ENCODE measurements around the gene ESAM.

Gene ESAM

DNA sequence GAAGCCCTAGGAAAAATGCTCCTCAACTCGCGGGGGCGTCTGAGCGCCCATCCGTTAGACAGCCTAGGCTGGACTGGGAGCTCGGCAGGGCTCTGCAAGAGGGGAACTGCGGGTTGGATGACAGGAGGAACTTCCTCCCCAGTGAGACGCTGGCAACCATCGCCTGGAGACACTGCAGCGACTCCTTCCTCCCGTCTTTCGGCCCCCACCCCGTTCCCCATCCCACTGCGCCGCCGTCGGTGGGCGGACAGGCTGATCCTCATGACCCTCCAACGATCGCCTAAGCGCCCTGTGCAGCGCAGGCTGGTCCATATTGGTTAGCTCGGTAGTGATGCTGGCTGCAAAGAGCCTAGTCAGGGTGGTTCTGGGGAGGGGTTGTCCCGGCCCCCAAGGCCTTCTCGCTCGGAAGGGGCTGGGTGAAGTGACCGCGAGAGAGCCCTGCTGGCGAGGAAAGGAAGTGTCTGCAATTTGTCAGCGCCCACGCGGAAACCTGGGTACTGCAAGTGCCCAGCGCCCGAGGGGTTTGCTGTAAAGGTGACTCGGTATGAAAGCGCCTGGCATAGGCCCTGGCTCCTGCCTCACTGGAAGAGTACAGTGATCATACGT lies 21.7 kb downstream of the ESAM start:
- in situ Hi-C loops (cut with HindIII; ENCODE audit: low pct_ligation_motif_present, low pct_unique_long_range_greater_than_20kb, low sequenced_read_pairs): no loop called here
- peak; percentile 25 for DNase-seq

DNA sequence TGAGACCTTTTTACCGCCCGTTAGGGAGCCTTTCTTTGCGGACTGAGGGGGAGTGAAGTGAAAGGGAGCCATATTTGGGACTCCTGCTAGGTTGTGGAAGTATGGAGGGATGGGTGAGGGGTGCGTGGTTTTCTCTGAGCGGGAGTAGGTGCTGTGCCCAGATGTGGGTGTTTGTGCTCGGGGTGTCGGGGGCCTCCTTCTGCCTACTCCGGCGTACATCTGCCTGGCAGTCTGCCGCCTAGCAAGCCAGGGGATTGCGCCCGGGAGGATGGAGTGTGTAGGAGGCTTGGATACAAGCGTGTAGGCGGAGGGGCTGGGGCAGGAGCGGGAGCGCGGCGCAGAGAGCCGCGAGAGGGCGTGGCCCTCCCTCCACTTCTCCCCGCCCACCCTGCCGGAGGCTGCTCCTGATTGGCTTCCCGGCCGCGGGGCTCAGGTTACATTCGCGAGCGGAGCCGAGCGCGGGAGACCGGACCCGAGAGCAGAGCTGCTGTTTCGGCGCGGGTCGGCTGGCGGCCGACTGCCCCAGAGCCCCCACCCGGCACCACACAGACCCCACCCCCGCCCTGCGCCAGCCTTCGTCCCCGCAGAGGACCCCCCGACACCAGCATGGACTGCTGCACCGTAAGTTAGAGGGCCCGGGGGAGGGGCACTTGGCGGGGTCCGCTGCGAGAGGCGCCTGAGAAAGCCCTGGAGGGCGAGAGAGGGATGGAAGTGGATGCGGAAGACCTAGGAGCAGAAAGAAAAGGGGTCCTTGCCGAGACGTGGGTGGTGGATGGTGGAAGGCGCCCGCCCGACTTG lies 22.4 kb downstream of the ESAM start, which contains the start of gene NRGN:
TSS of gene NRGN (plus strand) at position 464 of the 798 bp plus-strand sequence. CDS start at position 607, 143 bp downstream.
- in situ Hi-C loops (cut with HindIII; ENCODE audit: low pct_ligation_motif_present, low pct_unique_long_range_greater_than_20kb, low sequenced_read_pairs): no loop called here
- peak; percentile 90 for DNase-seq

DNA sequence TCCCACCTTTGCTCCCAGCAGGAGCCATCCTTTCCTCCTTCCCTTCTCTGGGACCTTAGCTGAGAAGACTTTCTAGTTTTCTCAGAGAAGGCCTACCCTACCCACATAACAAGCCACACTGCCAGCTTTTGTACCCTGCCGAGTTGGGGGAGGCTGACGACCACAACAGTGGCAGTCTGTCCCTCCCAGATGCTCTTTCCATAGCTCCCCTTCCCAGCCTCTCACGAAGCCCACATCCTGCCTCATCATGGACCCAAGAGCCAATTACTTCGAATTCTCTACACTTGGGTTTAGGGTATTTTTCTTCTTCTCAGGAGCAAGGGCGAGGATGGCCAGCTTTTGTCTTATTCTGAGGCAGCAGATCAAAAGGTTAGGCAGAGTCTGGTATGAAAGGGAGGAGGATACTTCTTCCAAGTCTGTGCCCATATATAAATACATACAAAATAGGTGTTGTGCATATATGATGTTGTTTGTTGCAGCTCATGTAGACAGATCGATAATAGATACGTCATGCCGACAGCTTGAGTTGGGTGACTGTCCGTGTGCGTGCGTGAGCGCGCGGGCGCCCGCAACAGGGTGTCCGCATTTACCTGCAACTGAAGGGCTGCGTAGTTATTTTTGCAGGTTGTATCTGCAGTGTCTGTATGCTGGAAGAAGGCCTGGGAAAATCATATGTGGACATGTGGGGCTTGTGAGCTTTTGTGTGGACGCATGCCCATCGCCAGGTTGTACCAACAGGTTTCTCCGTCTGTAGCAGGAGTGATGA lies 23.2 kb downstream of the ESAM start:
- in situ Hi-C loops (cut with HindIII; ENCODE audit: low pct_ligation_motif_present, low pct_unique_long_range_greater_than_20kb, low sequenced_read_pairs): no loop called here
- no peak for DNase-seq

GRCh38 chr11:124737638-124738305 lies 24.3 kb downstream of the ESAM start:
- DNase-seq: no peak
- in situ Hi-C loops (cut with HindIII; ENCODE audit: low pct_ligation_motif_present, low pct_unique_long_range_greater_than_20kb, low sequenced_read_pairs): no loop called here

GRCh38 chr11:124736736-124737135 lies 25.4 kb downstream of the ESAM start:
- in situ Hi-C loops (cut with HindIII; ENCODE audit: low pct_ligation_motif_present, low pct_unique_long_range_greater_than_20kb, low sequenced_read_pairs): no loop called here
- DNase-seq: no peak

GRCh38 chr11:124732230-124732629 lies 29.9 kb downstream of the ESAM start:
- DNase-seq: no peak
- in situ Hi-C loops (cut with HindIII; ENCODE audit: low pct_ligation_motif_present, low pct_unique_long_range_greater_than_20kb, low sequenced_read_pairs): no loop called here

DNA sequence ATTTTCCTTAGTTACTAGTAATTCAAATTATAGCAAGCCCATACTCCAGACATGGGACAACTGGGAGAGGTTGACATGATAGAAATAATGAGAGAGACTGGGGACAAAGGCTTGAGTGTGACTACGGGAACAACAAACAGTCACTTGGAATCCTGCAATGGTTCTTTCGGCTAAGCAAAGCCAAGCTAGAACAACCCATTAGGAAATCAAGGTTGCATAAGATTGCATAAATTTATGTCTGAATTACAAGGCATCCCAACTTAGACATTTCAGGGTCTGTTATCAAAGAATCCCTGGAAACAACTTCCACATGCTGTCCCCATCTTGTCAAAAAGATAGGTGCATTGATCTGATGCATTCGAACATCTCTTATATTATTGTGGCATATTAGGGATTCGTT lies 32.5 kb downstream of the ESAM start:
- DNase-seq: no peak
- in situ Hi-C loops (cut with HindIII; ENCODE audit: low pct_ligation_motif_present, low pct_unique_long_range_greater_than_20kb, low sequenced_read_pairs): no loop called here

DNA sequence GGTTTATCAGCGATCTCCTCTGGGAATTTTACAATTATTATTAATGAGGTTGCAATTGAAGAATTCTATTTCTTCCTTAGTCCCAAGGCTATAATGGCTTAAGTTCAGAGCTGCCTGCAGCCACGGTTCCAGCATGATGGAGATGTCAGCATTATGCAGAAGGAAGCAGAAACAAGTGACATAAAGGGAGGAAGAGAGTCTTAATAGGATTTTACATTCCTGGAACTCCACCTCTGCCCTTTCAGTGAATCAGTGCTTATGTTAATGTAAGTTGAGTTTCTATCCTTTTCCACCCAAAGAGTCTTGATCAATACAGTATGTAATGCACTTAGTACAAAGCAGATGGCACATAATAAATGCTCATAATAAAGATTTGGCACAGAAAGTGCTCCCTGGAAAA lies 34.0 kb downstream of the ESAM start:
- DNase-seq: no peak
- in situ Hi-C loops (cut with HindIII; ENCODE audit: low pct_ligation_motif_present, low pct_unique_long_range_greater_than_20kb, low sequenced_read_pairs): no loop called here

GRCh38 chr11:124727474-124727873 lies 34.6 kb downstream of the ESAM start:
- in situ Hi-C loops (cut with HindIII; ENCODE audit: low pct_ligation_motif_present, low pct_unique_long_range_greater_than_20kb, low sequenced_read_pairs): no loop called here
- no peak for DNase-seq

DNA sequence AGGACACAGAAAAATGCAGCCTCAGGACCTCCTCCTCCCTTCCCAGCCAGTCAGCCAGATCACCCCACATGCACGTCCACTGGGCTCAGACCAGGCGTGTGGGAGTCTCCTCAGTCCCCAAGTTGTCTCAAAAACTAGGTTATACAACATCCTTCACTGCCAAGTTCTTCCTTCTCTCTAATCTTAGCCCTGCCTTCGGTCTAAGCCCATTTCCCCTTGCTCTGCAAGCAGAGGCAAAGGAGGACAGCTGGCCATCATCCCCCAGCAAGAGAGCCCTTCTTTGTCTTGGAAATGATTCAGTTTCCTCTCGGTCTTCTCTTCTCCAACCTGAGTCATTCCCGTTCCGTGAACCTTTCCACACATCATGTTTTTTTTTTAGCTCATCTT lies 36.4 kb downstream of the ESAM start:
- in situ Hi-C loops (cut with HindIII; ENCODE audit: low pct_ligation_motif_present, low pct_unique_long_range_greater_than_20kb, low sequenced_read_pairs): no loop called here
- DNase-seq: no peak

GRCh38 chr11:124724979-124725718 lies 36.9 kb downstream of the ESAM start:
- DNase-seq: no peak
- in situ Hi-C loops (cut with HindIII; ENCODE audit: low pct_ligation_motif_present, low pct_unique_long_range_greater_than_20kb, low sequenced_read_pairs): no loop called here

GRCh38 chr11:124722176-124722575 lies 39.9 kb downstream of the ESAM start:
- no peak for DNase-seq

GRCh38 chr11:124719534-124719933 lies 42.6 kb downstream of the ESAM start:
- in situ Hi-C loops (cut with HindIII; ENCODE audit: low pct_ligation_motif_present, low pct_unique_long_range_greater_than_20kb, low sequenced_read_pairs): no loop called here
- DNase-seq: no peak

More at GRCh38 chr11:124722176-124722575, 39.9 kb downstream of the ESAM start:
- in situ Hi-C loops (cut with HindIII; ENCODE audit: low pct_ligation_motif_present, low pct_unique_long_range_greater_than_20kb, low sequenced_read_pairs): no loop called here

GRCh38 chr11:124718801-124719200 lies 43.3 kb downstream of the ESAM start:
- in situ Hi-C loops (cut with HindIII; ENCODE audit: low pct_ligation_motif_present, low pct_unique_long_range_greater_than_20kb, low sequenced_read_pairs): no loop called here
- DNase-seq: no peak

DNA sequence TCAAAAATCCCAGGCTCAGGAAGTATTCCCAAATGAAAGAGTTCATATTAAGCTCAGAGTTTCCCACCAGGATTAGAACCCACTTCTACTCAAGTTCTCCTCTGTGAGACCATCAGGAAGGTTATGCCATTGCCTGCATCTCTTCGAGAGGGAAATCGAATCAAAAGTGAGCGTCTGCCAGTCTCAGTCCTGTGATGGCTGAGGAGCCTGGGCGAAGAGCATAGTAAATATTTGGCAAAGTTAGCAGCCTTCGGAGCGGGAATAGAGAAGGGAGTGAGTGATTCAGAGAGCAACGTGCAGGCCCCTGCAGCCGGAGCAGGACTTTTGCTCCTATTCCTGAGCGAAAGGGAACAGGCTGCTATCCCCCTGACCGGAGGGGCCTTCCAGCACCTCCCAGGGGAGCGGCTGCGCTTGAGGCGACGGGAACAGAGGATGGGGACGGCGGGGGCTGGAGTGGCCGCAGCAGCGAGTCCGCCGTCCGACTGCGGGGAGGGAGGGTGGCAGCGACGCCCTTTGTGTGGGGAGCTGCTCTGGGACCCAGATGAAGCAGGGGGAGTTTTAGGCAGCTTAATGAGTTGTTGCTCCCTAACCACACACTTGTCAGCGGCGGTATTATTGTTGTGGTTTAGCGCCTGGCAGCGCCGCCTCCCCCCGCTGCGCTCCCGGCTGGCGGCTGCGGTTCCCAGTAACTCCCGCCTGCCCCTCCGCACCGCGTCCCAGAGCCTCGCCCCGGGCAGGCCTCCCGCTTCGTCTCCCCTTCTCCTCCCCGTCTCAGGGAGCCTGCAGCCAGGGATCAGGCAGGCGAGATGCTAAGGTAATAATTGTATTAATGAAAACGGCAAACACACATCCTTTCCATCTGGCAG lies 44.1 kb downstream of the ESAM start:
- in situ Hi-C loops (cut with HindIII; ENCODE audit: low pct_ligation_motif_present, low pct_unique_long_range_greater_than_20kb, low sequenced_read_pairs): no loop called here
- DNase-seq: peak; percentile 25

GRCh38 chr11:124717421-124717785 lies 44.7 kb downstream of the ESAM start:
- in situ Hi-C loops (cut with HindIII; ENCODE audit: low pct_ligation_motif_present, low pct_unique_long_range_greater_than_20kb, low sequenced_read_pairs): no loop called here
- DNase-seq: peak; percentile 4

DNA sequence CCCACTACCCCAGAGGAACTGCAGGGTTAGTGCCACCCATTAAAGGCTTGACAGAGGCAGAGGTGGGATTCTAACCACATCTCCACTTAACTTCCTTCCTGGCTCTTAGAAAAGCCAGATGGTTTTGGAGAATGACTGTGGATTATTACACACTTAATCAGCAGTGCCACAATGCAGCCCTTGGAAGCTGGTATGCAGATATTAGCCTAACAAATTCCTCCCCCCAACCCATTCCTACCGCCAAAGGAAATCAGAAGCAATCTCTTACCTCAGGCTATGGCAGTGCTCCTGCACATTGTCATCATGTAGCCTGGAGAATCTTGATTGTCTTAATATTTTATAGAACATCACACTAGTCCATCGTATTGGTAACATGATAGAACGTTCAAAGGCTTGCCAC lies 45.5 kb downstream of the ESAM start:
- no peak for DNase-seq

More for the DNA sequence above, 45.5 kb downstream of the ESAM start:
- in situ Hi-C loops (cut with HindIII; ENCODE audit: low pct_ligation_motif_present, low pct_unique_long_range_greater_than_20kb, low sequenced_read_pairs): no loop called here
